ENCODE results near the gene SCN4B. TPM values are rescaled to one million over a fixed set of nuclear protein-coding genes. Genes with fewer than 3 reads are reported as not detected.

Gene SCN4B, protein sequence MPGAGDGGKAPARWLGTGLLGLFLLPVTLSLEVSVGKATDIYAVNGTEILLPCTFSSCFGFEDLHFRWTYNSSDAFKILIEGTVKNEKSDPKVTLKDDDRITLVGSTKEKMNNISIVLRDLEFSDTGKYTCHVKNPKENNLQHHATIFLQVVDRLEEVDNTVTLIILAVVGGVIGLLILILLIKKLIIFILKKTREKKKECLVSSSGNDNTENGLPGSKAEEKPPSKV
- 14.5 TPM for total RNA-seq

DNA sequence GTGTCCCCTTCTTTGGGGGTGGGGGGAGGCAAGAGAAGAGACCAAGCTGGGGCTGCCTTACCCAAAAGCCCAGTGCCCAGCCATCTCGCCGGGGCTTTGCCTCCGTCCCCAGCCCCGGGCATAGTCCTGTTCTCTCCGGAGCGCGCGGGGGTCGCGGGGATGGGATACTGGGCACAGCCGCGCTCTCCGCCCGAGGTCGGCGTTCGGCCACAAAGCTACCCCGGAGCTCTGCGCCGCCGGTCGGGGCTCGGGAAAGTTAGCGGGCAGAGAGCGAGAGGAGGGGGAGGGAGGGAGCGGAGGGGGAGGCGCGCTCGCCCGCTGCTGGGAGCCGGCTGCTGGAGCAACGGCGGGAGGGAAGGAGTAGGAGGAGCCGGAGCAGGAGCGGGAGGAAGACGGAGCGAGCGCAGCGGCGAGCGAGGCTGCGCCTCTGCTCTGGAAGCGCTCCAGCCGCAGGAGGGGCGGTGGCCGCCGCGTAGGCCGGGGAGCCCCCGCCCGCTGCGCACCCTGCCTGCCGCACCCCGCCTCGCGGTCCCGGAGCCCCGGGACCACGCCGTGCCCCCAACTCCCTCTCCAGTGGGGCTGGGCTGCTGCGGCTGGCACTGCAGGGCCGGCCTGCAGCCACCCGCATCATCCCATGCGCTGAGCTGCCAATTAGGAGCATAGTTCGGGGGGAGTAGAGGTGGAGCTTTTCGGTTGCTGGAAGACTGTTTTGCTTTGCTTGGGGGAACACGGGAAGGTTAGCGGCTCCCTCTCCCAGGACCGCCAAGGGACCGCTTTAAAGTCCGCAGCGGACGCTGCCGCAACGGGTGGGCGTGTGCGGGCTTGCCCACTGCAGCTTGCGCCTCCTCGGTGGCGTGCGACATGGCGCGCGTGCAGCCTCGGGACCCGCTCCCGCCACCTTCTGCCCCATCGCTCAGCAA is at the start of gene SCN4B:
TSS of gene SCN4B (minus strand) at position 272 of the 920 bp plus-strand sequence. CDS start at position 122, 150 bp downstream.

GRCh38 chr11:118175993-118176777 is 23.6 kb upstream of the SCN4B start, which contains the start of gene SCN2B:
TSS of gene SCN2B (minus strand) at chr11:118176639. CDS start at chr11:118176431, 208 bp downstream.

DNA sequence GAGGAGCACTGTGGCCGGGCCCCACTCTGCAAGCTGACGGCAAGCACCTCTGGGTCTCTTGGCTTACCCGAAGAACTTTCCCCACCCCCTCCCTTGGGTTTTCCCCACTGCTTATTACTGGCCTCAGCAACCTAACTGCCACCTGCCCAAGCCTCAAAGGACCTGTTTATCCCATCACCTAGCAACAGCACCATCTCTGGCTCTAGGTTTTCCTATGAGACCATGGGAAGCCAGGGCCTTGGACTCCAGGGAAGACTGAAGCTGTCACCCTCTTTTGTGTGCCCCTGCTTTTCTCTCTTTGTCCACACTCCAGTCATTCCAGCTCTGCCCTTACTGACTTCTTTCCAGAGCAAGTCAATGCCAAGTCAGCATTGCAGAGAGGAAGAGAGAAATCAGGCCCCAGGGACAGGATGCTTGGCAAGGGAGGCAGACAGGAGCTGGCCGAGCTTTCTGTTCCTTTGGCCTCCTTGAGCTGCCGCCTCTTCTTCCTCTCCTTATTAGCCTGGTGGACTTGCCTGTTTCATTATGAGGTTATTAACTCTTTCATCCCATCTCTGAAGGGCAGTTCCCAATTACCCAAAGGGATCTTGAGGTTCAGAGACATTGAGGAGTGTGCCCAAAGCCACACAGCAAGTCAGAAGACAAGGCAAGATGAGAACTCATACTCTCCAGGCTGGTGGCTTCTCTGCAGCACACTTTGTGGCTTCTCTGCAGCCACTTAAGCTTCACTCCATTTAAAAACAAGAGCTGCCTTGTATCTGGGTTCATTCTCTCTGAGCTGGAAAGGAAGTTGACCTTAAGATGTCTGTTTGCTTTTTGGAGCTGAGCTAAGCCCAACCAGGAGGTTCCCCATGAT is 65.5 kb downstream of the SCN4B start, which contains the start of gene SMIM35:
TSS of gene SMIM35 (minus strand) at position 51 of the 856 bp plus-strand sequence. CDS start 206 bp downstream, outside the sequence.

Other genes with a start within 250 kb of the SCN4B start
- 0.23 TPM for gene TMPRSS13, start 223.4 kb downstream of the SCN4B start, total RNA-seq
- 3.7 TPM for gene IL10RA, start 166.4 kb downstream of the SCN4B start, total RNA-seq
- gene TMPRSS4, start 75.7 kb downstream of the SCN4B start, total RNA-seq: not detected
- under 0.01 TPM for gene SMIM35, start 65.9 kb downstream of the SCN4B start, total RNA-seq
- gene SCN2B, start 23.8 kb upstream of the SCN4B start, total RNA-seq: 15.0 TPM
- 0.92 TPM for gene JAML, start 72.2 kb upstream of the SCN4B start, total RNA-seq
- gene MPZL3, start 99.5 kb upstream of the SCN4B start, total RNA-seq: 2.8 TPM
- 1.2 TPM for gene MPZL2, start 111.5 kb upstream of the SCN4B start, total RNA-seq
- gene CD3E, start 151.9 kb upstream of the SCN4B start, total RNA-seq: not detected
- gene CD3D, start 189.9 kb upstream of the SCN4B start, total RNA-seq: not detected
- gene CD3G, start 191.5 kb upstream of the SCN4B start, total RNA-seq: not detected
- 62.3 TPM for gene UBE4A, start 206.8 kb upstream of the SCN4B start, total RNA-seq
- gene ATP5MG, start 248.8 kb upstream of the SCN4B start, total RNA-seq: 60.7 TPM

Measured in diencephalon (tissue), 1 donor.